OCI-LY1 (cell line): ENCODE measurements around the gene PROZ.

Experiments
- EZH2 ChIP-seq: fragments of 200-600 bp; sonication (generic), shearing (Covaris generic); IDR thresholded peaks from 2 replicates; pipeline ENCODE4 v1.8.0; 2017; ENCODE audit warnings: borderline replicate concordance, mixed run types, mild to moderate bottlenecking, antibody characterized with exemption, low read length, moderate library complexity, mixed read lengths
- TF ChIP-seq, protein P1 (sequence below): fragments of 200-600 bp; sonication (generic), shearing (Covaris generic); IDR thresholded peaks from 2 replicates; pipeline ENCODE4 v1.5.1; 2017; ENCODE audit warnings: mild to moderate bottlenecking, antibody characterized with exemption, low read length, moderate library complexity, mixed read lengths

DNA sequence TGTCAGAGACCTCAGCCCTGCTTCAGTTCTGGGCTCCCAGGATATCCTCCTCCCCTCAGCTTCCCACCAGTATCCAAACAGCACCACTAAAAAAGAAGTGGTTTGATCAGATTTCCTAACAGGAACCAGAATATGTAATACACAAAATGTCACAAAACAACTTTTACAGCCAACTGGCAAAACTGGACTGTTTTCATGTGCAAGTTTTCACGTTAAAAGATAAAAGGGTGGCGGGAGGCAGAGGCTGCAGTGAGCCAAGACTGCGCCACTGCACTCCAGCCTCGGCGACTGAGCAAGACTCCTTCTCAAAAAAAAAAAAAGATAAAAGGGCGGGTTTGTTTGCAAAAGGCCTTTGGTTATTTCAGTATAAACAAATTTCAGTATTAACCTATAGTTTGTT lies 36.9 kb downstream of the PROZ start:
- no peak for TF ChIP-seq EZH2
- TF ChIP-seq, protein P1, sequence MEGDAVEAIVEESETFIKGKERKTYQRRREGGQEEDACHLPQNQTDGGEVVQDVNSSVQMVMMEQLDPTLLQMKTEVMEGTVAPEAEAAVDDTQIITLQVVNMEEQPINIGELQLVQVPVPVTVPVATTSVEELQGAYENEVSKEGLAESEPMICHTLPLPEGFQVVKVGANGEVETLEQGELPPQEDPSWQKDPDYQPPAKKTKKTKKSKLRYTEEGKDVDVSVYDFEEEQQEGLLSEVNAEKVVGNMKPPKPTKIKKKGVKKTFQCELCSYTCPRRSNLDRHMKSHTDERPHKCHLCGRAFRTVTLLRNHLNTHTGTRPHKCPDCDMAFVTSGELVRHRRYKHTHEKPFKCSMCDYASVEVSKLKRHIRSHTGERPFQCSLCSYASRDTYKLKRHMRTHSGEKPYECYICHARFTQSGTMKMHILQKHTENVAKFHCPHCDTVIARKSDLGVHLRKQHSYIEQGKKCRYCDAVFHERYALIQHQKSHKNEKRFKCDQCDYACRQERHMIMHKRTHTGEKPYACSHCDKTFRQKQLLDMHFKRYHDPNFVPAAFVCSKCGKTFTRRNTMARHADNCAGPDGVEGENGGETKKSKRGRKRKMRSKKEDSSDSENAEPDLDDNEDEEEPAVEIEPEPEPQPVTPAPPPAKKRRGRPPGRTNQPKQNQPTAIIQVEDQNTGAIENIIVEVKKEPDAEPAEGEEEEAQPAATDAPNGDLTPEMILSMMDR = no peak
